ENCODE data around the gene TEAD4.

Gene TEAD4

GRCh38 chr12:3034067-3034750, 75.0 kb downstream of the TEAD4 start:
- DNase-seq: peak; percentile 42 to 64

DNA sequence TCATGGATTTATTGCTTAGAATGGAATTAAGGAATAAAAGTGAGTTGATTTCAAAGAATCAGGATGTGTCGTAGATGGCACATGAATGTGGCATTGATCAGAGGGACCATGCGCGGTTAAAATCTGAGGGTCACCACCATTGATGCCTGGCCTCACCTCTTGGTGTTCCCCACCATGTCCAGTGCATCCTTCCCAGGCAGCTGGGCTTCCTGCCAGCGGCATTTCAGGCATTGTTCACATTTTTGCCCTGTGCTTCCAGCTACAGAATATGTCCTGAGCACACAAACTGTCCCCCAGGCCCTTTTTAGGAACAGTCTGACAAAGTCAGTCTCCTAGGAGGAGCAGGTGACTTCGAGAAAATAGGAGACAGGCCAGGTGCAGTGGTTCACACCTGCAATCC, 76.0 kb downstream of the TEAD4 start:
- no peak for DNase-seq

GRCh38 chr12:3035815-3036702, 76.9 kb downstream of the TEAD4 start:
- no peak for DNase-seq

- DNase-seq: no peak
Observed at GRCh38 chr12:3036901-3037600, 77.9 kb downstream of the TEAD4 start.

DNA sequence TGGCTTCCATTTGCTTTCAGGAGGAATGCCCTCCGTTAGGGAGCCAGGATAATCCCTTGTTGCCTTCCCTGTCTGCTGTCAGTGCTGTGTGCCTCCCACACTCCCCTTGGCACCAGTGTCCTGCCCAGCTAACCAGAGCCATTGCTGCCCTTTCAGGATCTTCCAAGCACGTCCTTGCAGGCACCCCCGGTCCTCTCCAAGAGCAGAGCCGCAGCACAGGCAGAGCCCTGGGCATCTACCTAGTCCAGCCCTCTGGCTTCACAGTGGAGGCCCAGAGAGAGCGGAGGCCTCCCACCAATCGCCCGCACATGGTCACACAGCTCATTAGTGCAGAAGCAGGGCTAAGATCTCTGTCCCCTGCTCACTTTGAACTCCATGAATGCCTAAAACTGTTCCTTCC, 79.0 kb downstream of the TEAD4 start:
- DNase-seq: no peak

DNA sequence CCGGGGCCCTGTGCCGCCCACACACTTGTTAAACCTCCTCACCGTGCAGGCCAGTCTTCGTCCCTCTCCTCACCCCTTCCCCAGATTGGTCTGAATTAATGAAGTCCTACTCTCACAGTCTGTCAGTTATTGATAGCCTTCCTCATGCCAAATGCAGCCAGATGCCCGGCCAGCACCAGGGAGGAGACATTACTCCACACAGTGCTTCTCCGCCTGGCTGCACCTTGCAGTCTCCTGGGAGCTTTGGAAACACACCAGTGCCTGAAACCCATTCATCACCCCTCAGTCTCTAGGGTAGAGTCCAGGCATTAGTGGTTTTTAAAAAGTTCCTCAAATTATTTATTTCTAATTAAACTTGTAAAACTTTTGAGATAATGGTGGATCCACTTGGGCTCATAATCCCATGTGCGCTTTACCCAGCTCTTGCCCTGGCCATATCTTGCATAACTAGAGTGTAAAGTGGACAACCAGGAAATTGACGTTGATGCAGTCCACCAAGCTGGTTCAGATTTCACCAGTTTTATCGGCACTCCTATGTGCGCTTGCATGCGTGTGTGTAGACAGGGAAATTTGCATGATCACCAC, 79.8 kb downstream of the TEAD4 start:
- DNase-seq: no peak

- no peak for DNase-seq
Observed at GRCh38 chr12:3040026-3040656, 80.9 kb downstream of the TEAD4 start.

DNA sequence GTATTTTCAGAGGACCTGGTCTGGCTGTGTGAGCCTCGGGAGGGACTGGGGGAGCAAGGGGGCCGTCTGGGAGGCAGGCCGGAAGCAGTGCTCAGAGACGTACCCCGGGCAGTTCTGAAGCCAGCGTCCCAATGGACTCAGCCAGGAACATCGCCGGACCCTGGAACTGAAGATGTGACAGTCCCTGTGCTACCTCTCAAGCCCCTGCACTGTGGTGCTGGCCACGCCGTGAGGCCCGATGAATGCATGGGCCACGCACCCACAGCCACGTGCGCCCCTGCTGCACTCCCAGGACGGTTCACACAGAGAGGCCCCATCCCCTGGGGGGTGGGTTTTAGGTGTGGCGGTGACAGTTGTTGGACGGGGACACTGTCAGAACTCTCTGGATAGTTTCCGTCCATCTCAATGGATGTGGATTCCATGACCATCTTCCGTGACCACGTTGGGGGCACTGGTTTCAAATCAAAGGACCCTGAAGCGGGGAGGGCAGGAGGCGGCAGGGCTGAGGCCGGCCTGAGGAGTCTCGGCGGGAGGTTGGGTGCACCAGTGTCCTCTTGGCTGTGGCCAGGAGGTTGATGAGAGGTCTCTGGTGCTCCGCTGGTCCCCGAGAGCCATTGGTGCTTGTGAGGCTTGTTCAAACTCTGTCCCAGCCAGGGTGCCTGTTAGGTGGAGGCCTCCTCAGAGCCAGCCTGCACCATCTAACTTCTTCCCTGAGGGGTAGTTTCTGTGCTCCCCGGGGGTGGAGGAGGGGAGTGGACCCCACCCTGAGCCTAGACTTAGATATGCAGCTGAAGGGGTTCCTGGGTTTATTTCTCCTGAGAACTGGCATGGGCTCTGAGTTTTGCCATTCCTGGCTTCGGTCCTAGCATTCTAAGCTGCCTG, 81.7 kb downstream of the TEAD4 start:
- DNase-seq: no peak

DNA sequence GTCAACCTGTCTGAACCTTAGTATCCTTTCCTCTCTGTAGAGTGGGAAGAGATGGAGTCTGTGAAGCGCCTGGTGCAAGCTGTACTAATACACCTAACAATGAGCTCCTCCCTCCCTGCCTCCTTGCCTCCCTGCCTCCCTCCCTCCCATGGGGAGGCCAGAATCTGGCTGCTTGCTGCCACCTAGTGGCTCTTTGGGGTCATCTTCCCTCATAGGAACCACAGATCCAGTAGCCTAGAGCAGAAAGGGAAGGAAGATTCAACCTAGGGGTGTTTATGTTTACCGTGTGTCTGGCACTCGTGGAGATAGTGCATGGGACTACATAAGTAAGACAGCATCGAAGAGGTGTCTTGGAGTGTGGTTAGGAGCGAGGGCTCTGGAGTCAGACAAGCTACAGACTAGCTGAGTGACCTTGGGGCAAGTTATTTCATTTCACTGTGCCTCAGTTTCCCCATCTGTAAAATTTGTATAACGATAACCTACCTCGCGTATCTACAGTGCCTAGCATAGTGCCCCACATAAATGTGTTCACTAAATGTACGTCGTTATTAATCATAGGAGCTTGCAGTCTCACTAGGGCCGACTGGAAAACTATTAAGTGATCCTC, 82.5 kb downstream of the TEAD4 start:
- peak; percentile 50 to 61 for DNase-seq

DNA sequence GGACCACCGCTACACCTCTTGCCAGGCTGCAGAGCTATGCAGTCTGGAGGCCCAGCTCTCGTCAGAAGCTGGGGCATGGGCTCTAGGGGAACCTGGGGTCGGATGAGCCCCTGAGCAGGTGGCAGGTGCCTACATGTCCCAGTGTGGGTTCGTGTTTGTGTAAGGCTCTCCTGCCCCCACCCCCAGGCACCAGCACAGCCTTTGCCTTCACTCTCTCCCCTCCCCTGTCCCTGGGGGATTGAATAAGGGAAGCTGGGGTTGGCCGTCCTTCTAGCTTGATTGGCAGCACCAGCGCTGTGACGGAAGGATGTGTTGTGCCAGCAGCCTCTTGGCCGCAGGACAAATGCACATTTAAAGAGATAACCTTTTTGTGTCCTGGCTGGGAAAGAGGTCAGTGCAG, 83.2 kb downstream of the TEAD4 start:
- no peak for DNase-seq

- no peak for DNase-seq
Observed at GRCh38 chr12:3042826-3043225, 83.6 kb downstream of the TEAD4 start.

DNA sequence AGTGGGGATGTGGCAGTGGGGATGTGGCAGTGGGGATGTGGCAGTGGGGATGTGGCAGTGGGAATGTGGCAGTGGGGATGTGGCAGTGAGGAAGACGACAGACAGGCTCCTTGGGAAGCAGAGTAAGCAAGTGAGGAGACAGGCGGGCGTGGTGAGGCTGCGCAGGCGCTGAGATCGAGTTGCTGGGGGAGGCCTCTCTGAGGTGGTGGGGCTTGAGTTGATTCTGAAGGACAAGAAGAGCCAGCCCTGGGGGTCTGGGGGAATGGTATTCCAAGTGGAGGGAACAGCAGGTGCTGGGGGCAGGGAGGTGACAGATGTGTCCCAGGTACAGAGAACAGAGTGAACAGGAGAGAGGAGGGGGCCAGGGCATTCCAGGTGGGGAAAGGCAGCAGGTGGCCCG, 84.2 kb downstream of the TEAD4 start:
- no peak for DNase-seq

- no peak for DNase-seq
Observed at GRCh38 chr12:3044141-3044630, 85.0 kb downstream of the TEAD4 start.

DNA sequence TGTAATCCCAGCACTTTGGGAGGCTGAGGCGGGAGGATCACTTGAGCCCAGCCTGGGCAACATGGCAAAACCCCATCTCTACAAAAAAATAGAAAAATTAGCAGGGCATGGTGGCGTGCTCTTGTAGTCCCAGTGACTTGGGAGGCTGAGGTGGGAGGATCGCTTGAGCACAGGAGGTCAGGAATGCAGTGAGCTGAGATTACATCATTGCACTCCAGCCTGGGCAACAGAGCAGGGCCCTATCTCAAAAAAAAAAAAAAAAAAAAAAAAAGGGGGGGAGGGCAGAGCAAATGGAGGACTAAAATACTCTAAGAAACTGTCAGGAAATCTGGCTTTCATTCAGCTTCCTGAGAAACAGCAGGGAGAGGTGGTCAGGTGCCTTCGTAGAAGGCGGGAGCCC, 86.3 kb downstream of the TEAD4 start:
- DNase-seq: no peak

- DNase-seq: no peak
Observed at GRCh38 chr12:3045989-3046388, 86.8 kb downstream of the TEAD4 start.

- no peak for DNase-seq
Observed at GRCh38 chr12:3046441-3047200, 87.4 kb downstream of the TEAD4 start.

DNA sequence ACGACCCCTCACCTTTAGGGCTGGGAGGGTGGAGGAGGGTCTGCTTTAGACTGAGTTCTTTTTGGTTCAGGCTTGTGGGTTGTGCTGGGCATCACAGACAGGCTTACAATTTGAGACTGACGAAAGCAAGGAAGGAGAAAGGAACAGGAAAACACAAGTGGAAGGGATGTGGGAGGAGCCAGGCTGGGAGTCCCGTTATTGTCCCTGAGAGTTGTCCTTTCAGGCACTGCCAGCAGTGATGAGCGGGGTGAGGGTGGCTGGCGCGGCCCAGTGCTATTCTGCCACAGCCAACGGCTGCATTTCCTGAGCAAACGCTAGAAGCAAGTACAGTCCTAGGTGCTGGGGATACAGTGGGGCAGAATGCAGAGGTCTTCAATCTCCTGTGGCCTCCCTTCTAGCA, 88.8 kb downstream of the TEAD4 start:
- DNase-seq: no peak

DNA sequence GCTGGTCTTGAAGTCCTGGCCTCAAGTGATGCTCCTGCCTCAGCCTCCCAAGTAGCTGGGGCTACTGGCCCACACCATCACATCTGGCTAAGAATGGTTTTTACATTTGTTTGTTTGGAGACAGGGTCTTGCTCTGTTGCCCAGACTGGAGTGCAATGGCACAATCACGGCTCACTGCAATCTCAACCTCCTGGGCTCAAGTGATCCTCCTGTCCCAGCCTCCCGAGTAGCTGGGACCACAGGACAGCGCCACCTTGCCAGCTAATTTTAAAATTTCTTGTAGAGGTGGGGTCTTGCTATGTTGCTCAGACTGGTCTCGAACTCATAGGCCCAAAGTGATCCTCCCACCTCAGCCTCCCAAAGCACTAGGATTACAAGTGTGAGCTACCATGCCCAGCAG, 89.3 kb downstream of the TEAD4 start:
- DNase-seq: no peak

DNA sequence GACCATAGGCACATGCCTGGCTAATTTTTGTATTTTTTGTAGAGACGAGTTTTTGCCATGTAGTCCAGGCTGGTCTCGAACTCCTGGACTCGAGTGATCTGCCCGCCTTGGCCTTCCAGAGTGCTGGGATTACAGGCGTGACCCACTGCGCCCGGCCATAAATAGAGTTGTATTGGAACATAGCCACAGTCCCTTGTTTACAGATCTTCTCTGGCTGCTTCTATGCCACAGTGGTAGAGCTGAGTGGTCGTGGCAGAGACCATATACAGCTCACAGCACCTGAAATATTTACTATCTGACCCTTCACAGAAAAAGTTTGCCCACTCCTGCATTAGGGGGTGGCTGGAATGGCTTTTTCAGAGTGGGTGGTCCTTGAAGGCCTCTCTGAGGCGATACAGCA, 90.0 kb downstream of the TEAD4 start:
- DNase-seq: no peak

DNA sequence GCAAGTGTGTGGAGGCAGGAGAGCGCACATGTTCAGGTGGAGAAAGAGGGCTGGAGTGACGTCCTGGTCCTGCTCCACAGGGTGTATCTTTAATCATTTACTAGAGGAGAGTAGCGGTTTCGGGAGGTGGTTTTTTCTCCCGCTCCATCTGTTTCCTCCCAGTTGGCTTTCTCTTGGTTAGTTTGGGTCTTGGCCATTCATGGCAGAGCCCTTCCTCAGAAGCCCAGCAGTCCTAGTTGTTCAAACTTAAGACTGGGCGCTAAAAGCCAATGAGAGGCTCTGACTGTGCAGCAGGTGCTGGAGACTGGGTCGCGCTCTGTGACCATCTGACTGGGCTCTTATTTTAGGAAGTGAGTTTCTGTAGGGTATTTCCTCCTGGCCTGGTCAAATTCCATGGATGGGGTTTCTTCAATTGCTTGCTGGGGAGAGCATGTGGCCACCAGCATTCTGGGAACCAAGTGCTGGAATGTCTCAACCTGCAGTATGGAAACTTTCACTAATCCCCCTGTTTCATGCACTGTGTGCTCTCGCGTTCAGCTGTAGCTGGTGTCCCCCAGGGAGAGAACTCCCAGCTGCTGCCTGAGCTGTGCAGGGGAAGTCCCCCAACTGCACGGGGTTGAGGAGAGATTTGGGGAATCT, 90.5 kb downstream of the TEAD4 start:
- DNase-seq: no peak

Measured in stimulated activated CD4-positive, alpha-beta T cell treated with anti-CD3 and anti-CD28 coated beads, Interleukin-2, amount 100 ng/mL, for 24 hours (primary cell).